ENCODE results near the gene APOL1. TPM values are rescaled to one million over a fixed set of nuclear protein-coding genes. Genes with fewer than 3 reads are reported as not detected.

APOL1 gene
- total and polyA plus RNA-seq, 2 of the 4 experiments (the other 2 are of a cell fraction) = 0.36 to 0.77 TPM

GRCh38 chr22:36204632-36205015 lies 48.3 kb upstream of the APOL1 start:
- Histone ChIP-seq H2AFZ (replicated peaks; ENCODE audit: low read length, poor library complexity) (no peak overlapping the region), H3K4ac (ENCODE audit: low read depth, low read length) (no peak overlapping the region), H4K8ac (ENCODE audit: low read depth in 2 of 2, low read length in 2 of 2) (no peak overlapping the region), H2AK9ac (replicated peaks; ENCODE audit: low read depth, low read length, poor library complexity) (no peak overlapping the region), H3K14ac (replicated peaks; ENCODE audit: low read depth, low read length) (no peak overlapping the region), H2AK5ac (ENCODE audit: low read depth, low read length) (no peak overlapping the region), H3K4me1 (ENCODE audit: control insufficient read depth, insufficient read depth, low read length) (peaks cover 2% of the 10 kb centered on the region; the same call in 1 of the 2 replicates), H2BK5ac (ENCODE audit: low read depth, low read length, poor library complexity, severe bottlenecking) (no peak overlapping the region), H4K91ac (ENCODE audit: insufficient read depth, low read depth, low read length) (no peak overlapping the region), H3K9me1 (ENCODE audit: insufficient read depth, low read length) (no peaks in the 10 kb centered on the region), H3K4me3 (ENCODE audit: insufficient read depth, low read depth, low read length) (no peak overlapping the region), H3K23ac (ENCODE audit: low read depth, low read length) (no peak overlapping the region), H2BK120ac (ENCODE audit: low read depth, low read length) (no peak overlapping the region), H3K18ac (ENCODE audit: low read depth, low read length) (no peak overlapping the region), H3K27me3 (ENCODE audit: control insufficient read depth, insufficient read depth, low read length) (peaks cover 3% of the 10 kb centered on the region), H4K5ac (ENCODE audit: low read depth, low read length) (no peak overlapping the region), H4K20me1 (ENCODE audit: insufficient read depth, low read length) (no peaks in the 10 kb centered on the region), H3K9me3 (ENCODE audit: control insufficient read depth, insufficient read depth, low read length) (0 out of 2 replicates have a peak, but pooled peaks cover 1% of the 10 kb centered on the region), H3K79me1 (ENCODE audit: low read depth in 1 of 2, low read length in 2 of 2) (no peaks in the 10 kb centered on the region), H3K9ac (ENCODE audit: low read depth, low read length) (no peak overlapping the region), H2BK20ac (ENCODE audit: low read depth, low read length) (no peak overlapping the region), H2BK15ac (ENCODE audit: low read depth, low read length) (no peak overlapping the region), H3K4me2 (ENCODE audit: low read depth, low read length) (no peak overlapping the region), H3K56ac (ENCODE audit: extremely low read depth, insufficient read depth, low read length) (no peak overlapping the region), H3K36me3 (ENCODE audit: control insufficient read depth, insufficient read depth, low read length) (no peaks in the 10 kb centered on the region), H3K27ac (ENCODE audit: insufficient read depth, low read length) (no peak overlapping the region)
- dilution Hi-C loops (cut with HindIII; ENCODE audit: low sequenced_read_pairs, unreplicated experiment) = no loop called here
- WGBS, 2 experiments (ENCODE audit: extremely low coverage in 2 of 2, insufficient read length in 1 of 2) = 0% methylated on average over 1 of the region's 6 CpGs; no CpG with 5 or more reads in 1 of the 2 experiments
- intact Hi-C loops (cut with micrococcal nuclease) = no loop called here
- in situ Hi-C loops (cut with MboI; ENCODE audit: low sequenced_read_pairs) = no loop called here
- DNase-seq (no peak), ATAC-seq (ENCODE audit: low read depth) (no peak)
- CTCF ChIA-PET = no interaction called here
- BruUV-seq (replicated peaks) = no TSS peak
- TF ChIP-seq USF2 (IDR thresholded peaks at IDR 0.05; ENCODE audit: low read depth, low read length) = no peak
- no peak for TF ChIP-seq CEBPB (IDR thresholded peaks at IDR 0.05; ENCODE audit: low read depth, low read length)
- TF ChIP-seq SMC3 (IDR thresholded peaks at IDR 0.05; ENCODE audit: low read depth, low read length) = no peak
- no peak for TF ChIP-seq ELK1 (IDR thresholded peaks at IDR 0.05; ENCODE audit: borderline replicate concordance, low read depth, low read length)
- TF ChIP-seq MAZ (IDR thresholded peaks at IDR 0.05; ENCODE audit: borderline replicate concordance, low read depth, low read length) = no peak
- no peak for TF ChIP-seq FOS (IDR thresholded peaks at IDR 0.05; ENCODE audit: low read depth, low read length)
- TF ChIP-seq BHLHE40 (IDR thresholded peaks at IDR 0.05; ENCODE audit: low read depth, low read length) = no peak
- TF ChIP-seq RFX5 (IDR thresholded peaks at IDR 0.05; ENCODE audit: low read depth, low read length) = no peak
- TF ChIP-seq RAD21 (IDR thresholded peaks at IDR 0.05; ENCODE audit: low read length) = no peak
- no peak for TF ChIP-seq MAFK (IDR thresholded peaks at IDR 0.05; ENCODE audit: low read depth, low read length)
- TF ChIP-seq RCOR1 (IDR thresholded peaks at IDR 0.05; ENCODE audit: insufficient replicate concordance, low read length) = no peak
- TF ChIP-seq MXI1 (IDR thresholded peaks at IDR 0.05; ENCODE audit: borderline replicate concordance, low read depth, low read length) = no peak
- TF ChIP-seq POLR2A (IDR thresholded peaks at IDR 0.05; ENCODE audit: low read depth, low read length) = no peak
- POLR2A ChIA-PET (ENCODE audit: unreplicated experiment) = interaction anchor here (1.2 kb wide), 1 partner anchor 35 kb away, joined by 3 read pairs; the partner anchor contains the start of gene APOL2

Measured in IMR-90 (cell line).